B cell (primary cell): ENCODE results near the gene TP53BP2. TPM values are rescaled to one million over a fixed set of nuclear protein-coding genes. Genes with fewer than 3 reads are reported as not detected.

ENCODE experiments used
- ATAC-seq: fragments of 200-7000 bp; cut with Tn5 transposase; one replicate; pipeline ENCODE4 v1.10.0; 2021; ENCODE audit warnings: low read depth, mild to moderate bottlenecking, moderate number of reproducible peaks, moderate library complexity
- CTCF ChIA-PET: fragments of 350-600 bp; sonication (Branson Sonifier 250); formaldehyde crosslinking; loops from one replicate; lab custom pipeline; 2021; ENCODE audit warnings: antibody characterized with exemption, inconsistent platforms; lab: Charles Lee
- POLR2A ChIA-PET: fragments of 350-600 bp; sonication (Branson Sonifier 250); formaldehyde crosslinking; loops from one replicate; lab custom pipeline; 2021; ENCODE audit warnings: antibody characterized with exemption; lab: Charles Lee
- DNase-seq: peaks from one replicate; pipeline ENCODE4 v3.0.0; 2013
- H2AFZ ChIP-seq: 2 replicates; pipeline ENCODE4 v1.6.1; 2012; ENCODE audit warnings: mild to moderate bottlenecking, low read depth, low read length; ENCODE audit not compliant: insufficient read depth, poor library complexity, severe bottlenecking
- H3K27ac ChIP-seq, 2 donors: 1 replicate in 1 of 2; 2 replicates in 1 of 2; pipeline ENCODE4 v1.5.1; 2012 to 2013; ENCODE audit warnings: low read length in 2 of 2, mild to moderate bottlenecking in 2 of 2, moderate library complexity in 1 of 2
- H3K27me3 ChIP-seq, 4 experiments: fragments of 200-600 bp in 1 of 4; sonication (generic) in 1 of 4; replicated peaks in 1 of 4; 1 replicate in 2 of 4; 2 replicates in 2 of 4; pipeline versions ENCODE4 v1.6.1 to v1.7.0; 2013 to 2016; ENCODE audit warnings: low read length in 3 of 4, mild to moderate bottlenecking in 2 of 4, mixed read lengths in 1 of 4, moderate library complexity in 1 of 4; ENCODE audit not compliant: insufficient read depth in 4 of 4, control insufficient read depth in 3 of 4; ENCODE audit errors: control extremely low read depth in 1 of 4
- H3K36me3 ChIP-seq, 2 experiments: replicated peaks in 1 of 2; 1 replicate in 1 of 2; 2 replicates in 1 of 2; pipeline versions ENCODE4 v1.6.1 to v1.7.1; 2013; ENCODE audit warnings: low read length in 1 of 2; ENCODE audit not compliant: insufficient read depth in 2 of 2, control insufficient read depth in 1 of 2; ENCODE audit errors: control extremely low read depth in 1 of 2, extremely low read depth in 1 of 2
- H3K4me1 ChIP-seq, 2 donors: fragments of 200-600 bp in 1 of 2; sonication (generic) in 1 of 2; 1 replicate in 1 of 2; 2 replicates in 1 of 2; pipeline versions ENCODE4 v1.5.1 to v1.6.1; 2013 to 2017; ENCODE audit warnings: low read length in 2 of 2; ENCODE audit not compliant: control insufficient read depth in 2 of 2, insufficient read depth in 2 of 2
- H3K4me2 ChIP-seq: replicated peaks from 2 replicates; pipeline ENCODE3; 2012; ENCODE audit warnings: mild to moderate bottlenecking, low read depth, low read length; ENCODE audit not compliant: poor library complexity, severe bottlenecking
- H3K4me3 ChIP-seq, 5 experiments: fragments of 200-600 bp in 1 of 5; sonication (generic) in 1 of 5; 1 replicate in 3 of 5; 2 replicates in 2 of 5; pipeline versions ENCODE4 v1.5.1 to v1.7.0; 2011 to 2016; ENCODE audit warnings: low read length in 4 of 5, mild to moderate bottlenecking in 4 of 5, low read depth in 2 of 5, control low read depth in 1 of 5, moderate library complexity in 1 of 5; ENCODE audit not compliant: insufficient read depth in 1 of 5; ENCODE audit errors: control extremely low read depth in 1 of 5, extremely low read depth in 1 of 5
- H3K79me2 ChIP-seq: fragments of 200-600 bp; sonication (generic); one replicate; pipeline ENCODE4 v1.6.0; 2016; ENCODE audit warnings: low read length; ENCODE audit not compliant: control insufficient read depth, insufficient read depth
- H3K9ac ChIP-seq: fragments of 200-600 bp; sonication (generic); 2 replicates; pipeline ENCODE4 v1.6.1; 2017; ENCODE audit warnings: mild to moderate bottlenecking, low read length, moderate library complexity
- H3K9me3 ChIP-seq, 3 donors: one replicate each; pipeline versions ENCODE4 v1.6.1 to v1.7.1; 2013; ENCODE audit warnings: low read length in 2 of 3; ENCODE audit not compliant: control insufficient read depth in 2 of 3, insufficient read depth in 1 of 3; ENCODE audit errors: control extremely low read depth in 1 of 3
- H4K20me1 ChIP-seq: 2 replicates; pipeline ENCODE4 v1.6.0; 2012; ENCODE audit warnings: mild to moderate bottlenecking, low read length; ENCODE audit not compliant: insufficient read depth, control insufficient read depth, poor library complexity, severe bottlenecking
- H3K27ac Mint-ChIP-seq: one replicate; pipeline ENCODE4 v1.8.0; 2021; ENCODE audit warnings: mixed read lengths
- H3K27me3 Mint-ChIP-seq: one replicate; pipeline ENCODE4 v1.8.0; 2021; ENCODE audit warnings: mixed read lengths
- H3K4me1 Mint-ChIP-seq: one replicate; pipeline ENCODE4 v1.8.0; 2021; ENCODE audit warnings: mixed read lengths
- H3K4me3 Mint-ChIP-seq: one replicate; pipeline ENCODE4 v1.8.0; 2021; ENCODE audit warnings: mixed read lengths
- H3K9me3 Mint-ChIP-seq: one replicate; pipeline ENCODE4 v1.8.0; 2022; ENCODE audit warnings: mixed read lengths; ENCODE audit not compliant: insufficient read depth
- CTCF ChIP-seq: fragments of 200-600 bp; IDR thresholded peaks from one replicate; pipeline ENCODE4 v1.8.0; 2022; ENCODE audit warnings: antibody characterized with exemption, mild to moderate bottlenecking
- EZH2 ChIP-seq: IDR thresholded peaks from 2 replicates; pipeline ENCODE4 v1.6.1; 2012; ENCODE audit warnings: borderline replicate concordance, low read depth, mild to moderate bottlenecking, moderate library complexity, low read length; ENCODE audit not compliant: insufficient read depth, poor library complexity, severe bottlenecking
- WGBS: methylation state at CpG from one replicate; pipeline ENCODE4 v1.1.5; 2013; ENCODE audit warnings: missing lambda C conversion rate; ENCODE audit not compliant: insufficient coverage; 5-methylcytosine and 5-hydroxymethylcytosine counted together
- intact Hi-C: fragments of 100-400 bp; cut with micrococcal nuclease; formaldehyde crosslinking; loops from one replicate; pipeline ENCODE4 v1.10.0; 2022
- polyA plus RNA-seq: library from polyadenylated mRNA; depleted of rRNA; stranded (reverse); fragments of >200 nt; gene quantifications from 2 replicates; pipeline ENCODE4 v1.2.3, GENCODE V29; 2012
- total RNA-seq, 2 donors: library from RNA; stranded (reverse); fragments of 120-200 nt in 1 of 2; gene quantifications; 1 replicate in 1 of 2; 2 replicates in 1 of 2; pipeline versions ENCODE4 v1.2.3 to v1.2.4, GENCODE V29; 2013 to 2022

The TP53BP2 gene
- total and polyA plus RNA-seq, 2 donors (not counting 1 experiment from before 2014, with no cell fraction given) = 10.8 to 40.0 TPM

- no peaks in the 10 kb centered on the region for H3K9me3 ChIP-seq
- no peak overlapping the region for H3K9ac ChIP-seq
- no peak overlapping the region for H2AFZ ChIP-seq
- no peak overlapping the region for H3K4me2 ChIP-seq
- H3K9me3 Mint-ChIP-seq = no peaks in the 10 kb centered on the region
- DNase-seq (no peak), ATAC-seq (no peak)
- ChIA-PET POLR2A (no interaction called here), CTCF (no interaction called here)
- H3K4me1 ChIP-seq = no peaks in the 10 kb centered on the region
- no peak overlapping the region for H3K27ac ChIP-seq
- H3K27me3 Mint-ChIP-seq = peaks cover 4% of the 10 kb centered on the region
- TF ChIP-seq CTCF = no peak
- TF ChIP-seq EZH2 = no peak
- no peaks in the 10 kb centered on the region for H3K27me3 ChIP-seq
- intact Hi-C loops = no loop called here
- 80% methylated on average over 1 of the region's 4 CpGs for WGBS
- no peaks in the 10 kb centered on the region for H3K79me2 ChIP-seq
- H3K36me3 ChIP-seq = no peaks in the 10 kb centered on the region
- H4K20me1 ChIP-seq = no peaks in the 10 kb centered on the region
- H3K27ac Mint-ChIP-seq = no peak overlapping the region
- no peak overlapping the region for H3K4me3 ChIP-seq
- H3K4me1 Mint-ChIP-seq = no peaks in the 10 kb centered on the region
- H3K4me3 Mint-ChIP-seq = no peak overlapping the region
Measured at GRCh38 chr1:223886516-223886921, 40.8 kb upstream of the TP53BP2 start.

GRCh38 chr1:223885614-223886013, 39.9 kb upstream of the TP53BP2 start:
- no peaks in the 10 kb centered on the region for H3K4me1 Mint-ChIP-seq
- ATAC-seq (no peak), DNase-seq (no peak)
- peaks cover 8% of the 10 kb centered on the region for H3K27me3 Mint-ChIP-seq
- Histone ChIP-seq H2AFZ (no peak overlapping the region), H3K4me2 (no peak overlapping the region), H3K4me1 (no peaks in the 10 kb centered on the region), H3K9ac (no peak overlapping the region), H3K36me3 (no peaks in the 10 kb centered on the region), H3K9me3 (no peaks in the 10 kb centered on the region), H4K20me1 (no peaks in the 10 kb centered on the region), H3K79me2 (no peaks in the 10 kb centered on the region), H3K4me3 (no peak overlapping the region), H3K27me3 (no peaks in the 10 kb centered on the region), H3K27ac (no peak overlapping the region)
- ChIA-PET POLR2A (no interaction called here), CTCF (no interaction called here)
- no peaks in the 10 kb centered on the region for H3K9me3 Mint-ChIP-seq
- no peak overlapping the region for H3K27ac Mint-ChIP-seq
- no CpG with 5 or more reads among the region's 3 CpGs for WGBS
- no peak for TF ChIP-seq EZH2
- TF ChIP-seq CTCF = no peak
- intact Hi-C loops = no loop called here
- no peak overlapping the region for H3K4me3 Mint-ChIP-seq
